ENCODE results near the gene BAIAP3. TPM values are rescaled to one million over a fixed set of nuclear protein-coding genes. Genes with fewer than 3 reads are reported as not detected.

BAIAP3 gene
- total RNA-seq, 4 donors from 2014 or later: 0.59 to 5.5 (median 3.5) TPM

DNA sequence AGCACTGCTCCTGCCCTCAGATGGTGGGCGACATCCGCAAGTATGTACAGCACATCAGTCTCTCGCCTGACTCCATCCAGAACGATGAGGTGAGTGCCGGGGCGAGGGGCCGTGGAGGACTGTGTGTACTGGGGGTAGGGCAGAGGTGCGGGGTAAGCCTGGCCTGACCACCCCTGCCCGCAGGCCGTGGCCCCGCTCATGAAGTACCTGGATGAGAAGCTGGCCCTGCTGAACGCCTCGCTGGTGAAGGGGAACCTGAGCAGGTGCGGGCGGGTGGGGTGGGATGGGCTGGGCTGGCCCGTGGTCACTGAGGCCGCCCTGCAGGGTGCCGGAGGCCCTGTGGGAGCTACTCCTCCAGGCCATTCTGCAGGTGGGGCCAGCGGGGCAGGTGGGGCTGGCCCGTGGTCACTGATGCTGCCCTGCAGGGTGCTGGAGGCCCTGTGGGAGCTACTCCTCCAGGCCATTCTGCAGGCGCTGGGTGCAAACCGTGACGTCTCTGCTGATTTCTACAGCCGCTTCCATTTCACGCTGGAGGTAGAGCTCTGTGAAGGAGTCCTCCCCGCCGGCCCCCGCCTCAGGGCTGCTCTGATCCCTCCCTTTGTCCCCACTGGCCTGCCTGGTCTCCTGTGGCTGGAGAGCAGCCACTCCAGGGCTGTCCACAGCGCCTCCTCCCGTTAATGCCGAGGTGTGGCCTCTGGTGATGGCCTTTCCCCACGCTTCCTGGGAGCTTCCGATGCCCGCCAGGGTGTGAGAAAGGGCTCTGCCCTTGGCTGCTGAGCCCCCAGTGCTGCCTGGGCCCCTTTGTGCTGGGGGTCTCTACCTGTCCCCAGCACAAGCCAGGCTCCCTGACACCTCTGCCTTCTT is 13.2 kb downstream of the BAIAP3 start:
- TF ChIP-seq, protein P1, sequence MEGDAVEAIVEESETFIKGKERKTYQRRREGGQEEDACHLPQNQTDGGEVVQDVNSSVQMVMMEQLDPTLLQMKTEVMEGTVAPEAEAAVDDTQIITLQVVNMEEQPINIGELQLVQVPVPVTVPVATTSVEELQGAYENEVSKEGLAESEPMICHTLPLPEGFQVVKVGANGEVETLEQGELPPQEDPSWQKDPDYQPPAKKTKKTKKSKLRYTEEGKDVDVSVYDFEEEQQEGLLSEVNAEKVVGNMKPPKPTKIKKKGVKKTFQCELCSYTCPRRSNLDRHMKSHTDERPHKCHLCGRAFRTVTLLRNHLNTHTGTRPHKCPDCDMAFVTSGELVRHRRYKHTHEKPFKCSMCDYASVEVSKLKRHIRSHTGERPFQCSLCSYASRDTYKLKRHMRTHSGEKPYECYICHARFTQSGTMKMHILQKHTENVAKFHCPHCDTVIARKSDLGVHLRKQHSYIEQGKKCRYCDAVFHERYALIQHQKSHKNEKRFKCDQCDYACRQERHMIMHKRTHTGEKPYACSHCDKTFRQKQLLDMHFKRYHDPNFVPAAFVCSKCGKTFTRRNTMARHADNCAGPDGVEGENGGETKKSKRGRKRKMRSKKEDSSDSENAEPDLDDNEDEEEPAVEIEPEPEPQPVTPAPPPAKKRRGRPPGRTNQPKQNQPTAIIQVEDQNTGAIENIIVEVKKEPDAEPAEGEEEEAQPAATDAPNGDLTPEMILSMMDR (IDR thresholded peaks at IDR 0.05): no peak
- Histone ChIP-seq H3K27me3 (peaks cover 0 to 3% of the 10 kb centered on the region in 2 donors), H3K4me1 (peaks cover 0 to 9% of the 10 kb centered on the region in 2 donors), H3K9me3 (no peaks in the 10 kb centered on the region), H3K4me3 (no peak overlapping the region), H3K27ac (no peak overlapping the region), H3K36me3 (no peaks in the 10 kb centered on the region)
- intact Hi-C loops (cut with DNase I; ENCODE audit: low total_unique reads): no loop called here
- no peak for DNase-seq

- intact Hi-C loops (cut with DNase I; ENCODE audit: low total_unique reads): no loop called here
- TF ChIP-seq POLR2A (IDR thresholded peaks at IDR 0.05): no peak
- TF ChIP-seq, protein P1 (IDR thresholded peaks at IDR 0.05): no peak
- no peak overlapping the region for H3K4me3 ChIP-seq
- H3K4me1 ChIP-seq: peaks cover 0 to 9% of the 10 kb centered on the region in 2 donors
- no peaks in the 10 kb centered on the region for H3K9me3 ChIP-seq
- no peak for DNase-seq
- H3K27ac ChIP-seq: no peak overlapping the region
- H3K36me3 ChIP-seq: no peaks in the 10 kb centered on the region
- peaks cover 0 to under 1% of the 10 kb centered on the region in 2 donors for H3K27me3 ChIP-seq
Measured at GRCh38 chr16:1347286-1347855, 13.9 kb downstream of the BAIAP3 start.

DNA sequence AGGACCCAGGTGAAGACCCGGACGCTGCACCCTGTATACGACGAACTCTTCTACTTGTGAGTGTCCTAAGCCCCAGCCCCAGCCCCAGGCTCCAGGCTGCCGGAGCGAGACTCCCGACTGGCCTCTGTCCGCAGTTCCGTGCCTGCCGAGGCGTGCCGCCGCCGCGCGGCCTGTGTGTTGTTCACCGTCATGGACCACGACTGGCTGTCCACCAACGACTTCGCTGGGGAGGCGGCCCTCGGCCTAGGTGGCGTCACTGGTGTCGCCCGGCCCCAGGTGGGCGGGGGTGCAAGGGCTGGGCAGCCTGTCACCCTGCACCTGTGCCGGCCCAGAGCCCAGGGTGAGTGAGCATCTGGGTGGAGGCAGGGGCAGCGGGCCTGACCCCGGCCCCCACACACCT is 14.5 kb downstream of the BAIAP3 start:
- Histone ChIP-seq H3K36me3 (no peaks in the 10 kb centered on the region), H3K4me3 (no peak overlapping the region), H3K27ac (no peak overlapping the region), H3K4me1 (peaks cover 4 to 9% of the 10 kb centered on the region in 2 donors), H3K9me3 (no peaks in the 10 kb centered on the region), H3K27me3 (no peaks in the 10 kb centered on the region)
- intact Hi-C loops (cut with DNase I; ENCODE audit: low total_unique reads): no loop called here
- DNase-seq: no peak
- no peak for TF ChIP-seq POLR2A (IDR thresholded peaks at IDR 0.05)
- TF ChIP-seq, protein P1 (IDR thresholded peaks at IDR 0.05): no peak

DNA sequence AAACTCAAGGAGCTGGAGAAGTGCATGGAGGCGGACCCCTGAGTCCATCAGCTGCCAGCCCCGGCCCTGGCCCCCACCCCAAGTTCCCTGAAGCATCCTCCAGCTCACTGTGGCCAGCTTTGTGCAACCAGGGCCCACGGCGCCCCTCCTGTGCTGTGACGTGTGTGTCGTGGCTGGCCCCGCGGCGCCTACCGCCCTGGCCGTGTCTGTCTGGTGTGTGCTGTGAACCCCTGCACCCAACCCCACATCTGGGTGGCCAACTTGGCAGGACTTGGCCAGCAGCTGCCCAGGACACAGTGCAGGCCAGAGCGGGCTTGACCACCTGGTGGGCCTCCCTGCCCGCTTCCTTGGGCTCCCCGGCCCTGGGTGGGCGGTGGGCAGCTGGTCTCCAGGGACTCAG is 15.0 kb downstream of the BAIAP3 start:
- no peaks in the 10 kb centered on the region for H3K27me3 ChIP-seq
- H3K4me3 ChIP-seq: no peak overlapping the region
- H3K36me3 ChIP-seq: no peaks in the 10 kb centered on the region
- intact Hi-C loops (cut with DNase I; ENCODE audit: low total_unique reads): no loop called here
- TF ChIP-seq, protein P1 (IDR thresholded peaks at IDR 0.05): no peak
- TF ChIP-seq POLR2A (IDR thresholded peaks at IDR 0.05): no peak
- peaks cover 7 to 9% of the 10 kb centered on the region in 2 donors for H3K4me1 ChIP-seq
- no peaks in the 10 kb centered on the region for H3K9me3 ChIP-seq
- no peak overlapping the region for H3K27ac ChIP-seq
- no peak for DNase-seq

- H3K27ac ChIP-seq: no peak overlapping the region
- intact Hi-C loops (cut with DNase I; ENCODE audit: low total_unique reads): no loop called here
- H3K4me1 ChIP-seq: peaks cover 7 to 9% of the 10 kb centered on the region in 2 donors
- H3K27me3 ChIP-seq: no peaks in the 10 kb centered on the region
- no peaks in the 10 kb centered on the region for H3K9me3 ChIP-seq
- TF ChIP-seq POLR2A (IDR thresholded peaks at IDR 0.05): no peak
- TF ChIP-seq, protein P1 (IDR thresholded peaks at IDR 0.05): no peak
- H3K4me3 ChIP-seq: no peak overlapping the region
- DNase-seq: no peak
- no peaks in the 10 kb centered on the region for H3K36me3 ChIP-seq
Measured at GRCh38 chr16:1348926-1349325, 15.5 kb downstream of the BAIAP3 start.
